Superior temporal gyrus (tissue), 1 donor: ENCODE measurements around the gene HEXD.
A peak's percentile ranks its signal among the peaks of the same experiment; 100 is the strongest.
"Not testable (repeated sequence)": the region's sequence is repeated elsewhere in the genome, so short reads cannot be mapped to it uniquely, and the experiment has no call there.

Source experiments
- DNase-seq: peaks from one replicate; pipeline ENCODE4 v3.0.0-alpha.2; 2016; ENCODE audit errors: extremely low spot score

The HEXD gene

DNA sequence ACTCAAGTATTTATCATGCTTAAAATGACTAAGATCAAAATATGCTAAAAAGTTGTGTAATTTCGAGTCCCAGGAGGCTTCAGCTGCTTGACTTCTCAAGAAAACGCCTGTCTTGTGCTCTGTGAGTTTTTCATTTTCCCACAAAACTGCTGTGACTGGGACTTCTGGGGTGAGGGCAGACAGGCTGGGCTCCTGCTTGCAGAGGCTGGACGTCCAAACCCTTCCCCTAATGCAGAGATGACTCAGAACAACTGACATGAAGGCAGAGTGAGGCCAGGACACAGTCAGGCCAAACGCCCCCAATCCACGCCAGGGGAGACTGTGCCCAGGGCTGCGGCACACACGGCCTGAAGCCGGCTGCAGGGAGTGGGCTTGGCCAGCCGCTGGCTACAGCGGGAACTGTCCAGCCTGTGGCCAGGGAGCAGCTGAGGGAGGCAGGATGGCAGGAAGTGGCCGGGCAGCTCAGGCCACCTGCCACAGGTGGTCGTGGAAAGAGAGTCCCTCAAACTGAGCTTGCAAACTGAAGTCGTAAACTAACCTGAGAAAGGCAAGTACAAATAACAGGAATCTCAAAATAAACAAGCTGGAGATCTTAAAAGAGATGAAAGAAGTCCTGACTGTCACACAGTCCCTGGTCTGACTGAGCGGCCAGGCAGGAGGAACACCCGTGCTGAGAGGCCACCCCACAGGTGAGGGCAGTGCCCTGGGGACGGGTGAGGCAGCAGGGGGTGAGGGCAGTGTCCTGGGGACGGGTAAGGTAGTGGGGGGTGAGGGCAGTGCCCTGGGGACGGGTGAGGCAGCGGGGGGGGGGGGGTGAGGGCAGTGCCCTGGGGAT lies 21.3 kb upstream of the HEXD start:
- no peak for DNase-seq

DNA sequence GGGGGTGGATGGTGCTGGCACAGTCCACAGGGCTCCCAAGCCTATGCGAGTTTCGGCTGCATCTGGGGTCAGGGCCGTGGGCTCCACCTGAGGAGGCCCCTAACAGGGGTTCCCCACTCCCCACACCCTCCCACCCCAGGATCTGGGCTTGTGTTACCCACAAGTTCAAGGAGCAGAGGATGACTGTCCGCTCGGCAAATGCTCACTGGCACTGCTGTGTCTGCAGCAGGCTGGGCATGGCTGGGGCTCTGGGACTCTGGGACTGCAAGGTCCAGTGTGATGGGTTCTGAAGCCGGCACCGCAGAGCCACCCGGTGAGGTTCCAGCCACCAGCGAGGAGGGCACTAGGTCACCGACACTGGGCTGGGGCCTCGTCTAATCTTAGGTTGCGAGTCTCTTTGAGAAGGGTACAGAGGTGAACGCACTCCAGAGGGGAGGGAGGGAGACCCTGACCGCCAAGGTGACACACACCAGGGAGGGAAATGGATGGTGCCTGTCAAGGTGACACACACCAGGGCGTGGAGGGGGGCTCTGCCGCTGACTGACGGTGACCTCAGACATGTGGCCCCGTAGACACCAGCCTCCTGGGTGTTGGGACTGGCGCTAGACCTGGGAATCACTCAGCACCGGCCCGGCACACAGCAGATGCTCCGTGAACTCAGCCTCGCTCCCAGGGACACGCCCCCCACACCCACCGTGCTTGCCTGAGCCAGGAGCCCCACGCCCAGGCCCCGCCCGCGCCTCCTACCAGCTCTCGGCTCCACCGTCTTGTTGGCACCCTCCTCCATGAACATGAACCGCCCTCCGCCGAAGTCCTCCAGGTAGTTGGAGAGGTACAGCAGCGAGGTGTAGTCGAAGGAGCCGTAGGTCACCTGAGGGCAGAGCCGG lies 20.5 kb upstream of the HEXD start:
- DNase-seq: no peak

- peak; percentile 43 for DNase-seq
Measured at GRCh38 chr17:82399041-82399441, 19.1 kb upstream of the HEXD start.

GRCh38 chr17:82399601-82400101 lies 18.5 kb upstream of the HEXD start:
- DNase-seq: no peak

GRCh38 chr17:82400206-82400605 lies 17.9 kb upstream of the HEXD start:
- no peak for DNase-seq

GRCh38 chr17:82400830-82401229 lies 17.3 kb upstream of the HEXD start:
- no peak for DNase-seq

DNA sequence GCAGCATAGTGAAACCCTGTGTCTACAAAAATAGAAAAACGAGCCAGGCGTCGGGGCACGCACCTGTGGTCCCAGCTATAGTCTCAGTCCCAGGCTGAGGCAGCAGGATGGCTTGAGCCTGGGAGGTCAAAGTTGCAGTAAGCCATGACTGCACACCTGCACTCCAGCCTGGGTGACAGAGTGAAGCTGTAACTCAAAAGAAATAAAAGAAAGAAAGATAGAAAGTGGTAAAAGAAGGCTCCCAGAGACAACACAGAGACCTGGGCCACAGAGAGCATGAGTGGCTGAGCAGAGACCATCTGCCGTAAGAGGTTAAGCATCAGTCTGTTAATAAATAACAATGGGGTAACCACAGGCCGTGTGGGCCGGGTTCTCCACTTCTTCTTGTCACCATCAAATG lies 15.3 kb upstream of the HEXD start:
- no peak for DNase-seq

DNA sequence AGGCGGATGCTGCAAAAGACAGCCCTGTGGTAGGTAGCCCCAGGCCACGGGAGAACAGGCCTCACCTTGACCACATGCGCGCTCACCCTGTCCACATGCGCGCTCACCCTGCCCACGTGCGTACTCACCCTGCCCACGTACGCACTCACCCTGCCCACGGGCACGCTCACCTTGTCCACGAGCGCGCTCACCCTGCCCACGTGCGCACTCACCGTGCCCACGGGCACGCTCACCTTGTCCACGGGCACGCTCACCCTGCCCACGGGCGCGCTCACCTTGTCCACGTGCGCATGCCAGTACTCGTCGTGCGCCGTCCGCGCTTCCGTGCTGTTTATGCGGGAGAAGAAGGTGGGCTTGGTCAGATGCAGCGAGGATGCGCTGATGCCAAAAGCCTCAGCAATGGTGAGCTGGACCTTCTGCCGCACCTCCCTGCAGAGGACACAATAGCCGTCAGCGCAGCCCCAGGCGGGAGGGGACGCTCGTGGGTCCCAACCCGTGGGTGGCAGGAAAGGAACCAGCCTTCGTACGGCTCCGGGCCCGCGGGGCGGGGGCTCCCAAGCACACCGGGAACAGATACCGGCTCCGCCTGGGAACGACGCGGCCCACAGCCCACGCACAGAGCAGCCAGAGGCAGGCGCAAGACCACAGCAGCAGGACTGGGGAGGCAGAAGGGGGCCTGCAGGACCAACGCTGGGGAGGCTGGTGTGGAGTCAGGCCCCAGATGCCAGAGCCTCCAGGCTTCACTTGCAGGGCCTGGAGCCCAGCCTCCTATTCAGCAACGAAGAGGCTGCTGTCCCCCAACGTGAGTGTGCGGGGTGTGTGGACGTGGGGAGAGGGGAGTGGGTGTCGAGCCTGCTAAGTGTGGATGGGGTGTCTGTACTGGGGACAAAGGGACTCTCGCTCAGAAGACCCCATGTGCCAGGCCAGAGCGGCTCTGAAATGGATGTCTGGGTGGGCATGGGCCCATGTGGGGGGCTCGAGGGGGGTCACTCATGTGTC lies 14.2 kb upstream of the HEXD start:
- no peak for DNase-seq

DNA sequence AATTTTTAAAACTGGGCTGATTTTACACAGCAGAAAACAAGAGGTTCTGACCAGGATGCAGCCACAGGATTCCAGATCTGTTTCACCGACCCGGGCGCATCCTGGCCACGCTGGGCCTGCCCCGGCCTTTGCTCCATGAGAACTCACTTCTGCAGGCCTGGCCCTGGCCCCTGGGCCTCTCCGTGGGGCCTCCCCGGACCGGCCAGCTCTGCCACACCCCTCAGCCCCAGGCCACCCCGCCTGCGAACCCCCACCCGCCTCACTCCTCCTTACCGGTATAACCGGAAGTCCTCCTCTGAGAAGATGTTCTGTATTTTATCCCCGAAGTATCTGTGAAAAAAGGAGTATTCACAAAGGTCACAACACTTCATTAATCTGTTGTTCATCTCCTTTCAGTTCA lies 13.1 kb upstream of the HEXD start:
- DNase-seq: no peak

GRCh38 chr17:82406131-82406671 lies 11.9 kb upstream of the HEXD start:
- DNase-seq: no peak

DNA sequence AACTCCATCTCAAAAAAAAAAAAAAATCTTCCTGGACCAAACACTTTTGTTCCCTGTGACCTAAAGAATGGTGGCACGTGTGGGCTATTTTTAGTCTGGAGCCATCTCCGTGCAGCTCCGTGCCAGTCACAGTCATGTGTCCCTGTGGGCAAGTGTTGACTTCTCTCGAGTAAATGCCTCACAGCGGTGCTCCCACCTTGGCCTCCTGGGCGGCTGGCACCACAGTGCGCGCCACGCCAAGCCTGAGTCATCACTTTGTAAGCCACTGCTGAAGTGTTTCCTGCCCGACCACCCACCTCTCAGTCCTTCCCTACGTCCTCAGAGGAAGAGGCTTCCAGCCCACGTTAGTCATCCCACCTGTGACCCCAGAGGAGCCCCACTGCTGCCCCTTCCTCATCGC lies 10.9 kb upstream of the HEXD start:
- DNase-seq: no peak

GRCh38 chr17:82408288-82408937 lies 9.7 kb upstream of the HEXD start:
- DNase-seq: no peak

GRCh38 chr17:82408938-82409318 lies 9.2 kb upstream of the HEXD start:
- DNase-seq: no peak

GRCh38 chr17:82410014-82410716 lies 8.0 kb upstream of the HEXD start:
- DNase-seq: no peak

DNA sequence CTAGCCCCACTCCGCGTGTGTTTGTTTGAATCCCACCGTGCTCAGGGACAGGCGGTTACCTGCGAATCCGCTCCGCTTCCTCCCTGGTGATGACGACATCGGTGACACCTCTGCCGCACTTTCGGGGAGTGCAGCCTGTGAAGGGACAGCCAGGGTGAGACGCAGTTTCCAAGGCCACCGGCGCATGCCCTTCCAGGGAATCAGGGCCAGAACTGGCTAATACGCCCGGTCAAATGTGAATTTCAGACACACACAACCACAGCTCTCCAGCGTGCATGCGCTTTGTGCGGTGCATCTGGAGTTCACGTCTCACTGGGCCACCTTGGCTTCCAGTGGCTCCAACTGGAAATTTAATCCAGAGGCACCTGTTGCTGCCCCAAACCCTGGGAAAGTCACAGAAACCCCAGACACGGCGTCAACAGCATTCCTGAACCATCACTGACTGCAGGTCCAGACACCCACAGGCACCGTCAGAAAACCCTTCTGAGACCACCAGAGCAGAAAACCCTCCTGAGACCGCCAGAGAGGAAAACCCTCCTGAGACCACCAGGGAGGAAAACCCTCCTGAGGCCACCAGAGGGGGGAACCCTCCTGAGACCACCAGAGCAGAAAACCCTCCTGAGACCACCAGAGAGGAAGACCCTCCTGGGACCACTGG lies 6.6 kb upstream of the HEXD start:
- no peak for DNase-seq

- DNase-seq: not testable (repeated sequence)
Measured at GRCh38 chr17:82412081-82412480, 6.1 kb upstream of the HEXD start.

GRCh38 chr17:82412535-82413520 lies 5.3 kb upstream of the HEXD start:
- no peak for DNase-seq

- DNase-seq: peak; percentile 81
Measured at GRCh38 chr17:82414548-82415281, 3.4 kb upstream of the HEXD start.
